ENCODE measurements around the gene SCARB1.
"Not testable (repeated sequence)": the region's sequence is repeated elsewhere in the genome, so short reads cannot be mapped to it uniquely, and the experiment has no call there.

The SCARB1 gene

DNA sequence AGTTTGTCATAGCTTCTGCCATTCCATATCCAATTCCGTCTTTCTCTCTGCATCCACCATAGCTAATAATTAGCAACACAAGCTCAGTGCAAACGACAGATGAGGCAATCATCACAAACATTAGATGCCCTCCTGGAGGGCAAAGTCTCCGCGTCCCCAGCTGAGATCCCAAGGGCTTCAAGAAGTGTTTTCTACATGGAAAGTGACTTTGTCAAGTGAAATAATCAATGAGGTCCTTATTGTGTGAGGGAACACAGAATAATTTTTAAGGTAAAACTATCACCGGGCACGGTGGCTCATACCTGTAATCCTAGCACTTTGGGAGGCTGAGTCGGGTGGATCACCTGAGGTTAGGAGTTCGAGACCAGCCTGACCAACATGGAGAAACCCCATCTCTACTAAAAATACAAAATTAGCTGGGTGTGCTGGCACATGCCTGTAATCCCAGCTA is 36.7 kb upstream of the SCARB1 start:
- H3K4me3 ChIP-seq (ENCODE audit: low read depth in 1 of 2, low read length in 2 of 2); H3K9me3 ChIP-seq (ENCODE audit: control insufficient read depth in 1 of 2, low read length in 2 of 2); H3K36me3 ChIP-seq (ENCODE audit: control insufficient read depth in 1 of 2, insufficient read depth in 2 of 2, low read length in 2 of 2); H3K27me3 ChIP-seq (ENCODE audit: low read depth, low read length); H3K4me1 ChIP-seq (ENCODE audit: control insufficient read depth in 1 of 2, insufficient read depth in 2 of 2, low read length in 2 of 2); H3K27ac ChIP-seq (ENCODE audit: low read length): not testable (repeated sequence)

DNA sequence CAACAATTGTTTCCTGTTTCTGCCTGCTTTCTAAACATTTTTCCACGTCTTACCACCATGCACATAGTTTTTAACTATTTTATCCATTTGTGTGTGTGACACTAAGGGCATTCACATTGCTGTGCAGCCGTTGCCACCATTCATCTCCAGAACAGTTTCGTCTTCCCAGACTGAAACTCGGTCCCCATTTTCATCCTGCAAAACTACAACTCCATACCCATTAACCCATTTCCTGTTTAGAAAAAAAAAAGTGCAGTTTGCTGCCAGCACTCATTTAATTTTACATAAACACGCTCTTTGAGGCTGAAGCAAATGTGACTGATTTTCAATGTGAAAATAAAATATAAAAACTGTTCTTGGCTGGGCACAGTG is 35.2 kb upstream of the SCARB1 start:
- H3K9me3 ChIP-seq (ENCODE audit: control insufficient read depth in 1 of 2, low read length in 2 of 2): no peaks in the 10 kb centered on the region
- H3K4me1 ChIP-seq (ENCODE audit: control insufficient read depth in 1 of 2, insufficient read depth in 2 of 2, low read length in 2 of 2): no peaks in the 10 kb centered on the region
- no peaks in the 10 kb centered on the region for H3K36me3 ChIP-seq (ENCODE audit: control insufficient read depth in 1 of 2, insufficient read depth in 2 of 2, low read length in 2 of 2)
- no peak overlapping the region for H3K27ac ChIP-seq (ENCODE audit: low read length)
- no peak overlapping the region for H3K4me3 ChIP-seq (ENCODE audit: low read depth in 1 of 2, low read length in 2 of 2)
- no peaks in the 10 kb centered on the region for H3K27me3 ChIP-seq (ENCODE audit: low read depth, low read length)

DNA sequence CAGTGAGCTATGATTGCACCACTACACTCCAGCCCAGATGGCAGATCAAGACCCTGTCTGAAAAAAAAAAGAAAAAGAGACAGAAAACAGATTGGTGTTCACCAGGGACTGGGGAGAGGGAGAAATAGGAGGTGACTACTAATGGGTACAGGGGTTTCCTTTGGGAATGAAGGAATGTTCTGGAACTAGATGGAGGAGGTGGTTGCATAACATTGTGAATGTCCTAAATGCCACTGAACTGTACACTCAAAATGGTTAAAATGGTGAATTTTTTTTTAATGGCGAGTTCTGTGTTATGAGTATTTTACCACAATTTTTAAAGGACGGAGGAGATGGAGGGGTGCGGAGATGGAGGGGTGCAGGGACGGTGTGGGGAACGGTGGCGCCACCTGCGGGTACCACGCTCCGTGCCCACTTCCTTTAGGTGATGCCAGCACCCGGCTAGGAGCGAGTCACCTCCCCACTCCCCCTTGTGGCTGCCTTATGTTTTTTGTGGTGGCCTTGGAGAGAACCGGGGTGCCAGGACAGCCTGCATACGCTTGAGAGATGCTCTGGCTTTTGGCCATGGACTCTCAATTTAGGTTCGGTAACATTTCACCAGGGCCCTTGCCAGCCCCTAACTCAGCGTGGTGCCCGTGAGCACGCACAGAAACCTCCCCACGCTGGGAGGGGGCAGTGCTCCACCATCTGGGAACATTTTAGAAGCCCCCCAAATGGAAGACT is 34.7 kb upstream of the SCARB1 start:
- Histone ChIP-seq H3K27ac (ENCODE audit: low read length) (no peak overlapping the region), H3K27me3 (ENCODE audit: low read depth, low read length) (no peaks in the 10 kb centered on the region), H3K4me3 (ENCODE audit: low read depth in 1 of 2, low read length in 2 of 2) (no peak overlapping the region), H3K36me3 (ENCODE audit: control insufficient read depth in 1 of 2, insufficient read depth in 2 of 2, low read length in 2 of 2) (no peaks in the 10 kb centered on the region), H3K9me3 (ENCODE audit: control insufficient read depth in 1 of 2, low read length in 2 of 2) (no peaks in the 10 kb centered on the region), H3K4me1 (ENCODE audit: control insufficient read depth in 1 of 2, insufficient read depth in 2 of 2, low read length in 2 of 2) (no peaks in the 10 kb centered on the region)

DNA sequence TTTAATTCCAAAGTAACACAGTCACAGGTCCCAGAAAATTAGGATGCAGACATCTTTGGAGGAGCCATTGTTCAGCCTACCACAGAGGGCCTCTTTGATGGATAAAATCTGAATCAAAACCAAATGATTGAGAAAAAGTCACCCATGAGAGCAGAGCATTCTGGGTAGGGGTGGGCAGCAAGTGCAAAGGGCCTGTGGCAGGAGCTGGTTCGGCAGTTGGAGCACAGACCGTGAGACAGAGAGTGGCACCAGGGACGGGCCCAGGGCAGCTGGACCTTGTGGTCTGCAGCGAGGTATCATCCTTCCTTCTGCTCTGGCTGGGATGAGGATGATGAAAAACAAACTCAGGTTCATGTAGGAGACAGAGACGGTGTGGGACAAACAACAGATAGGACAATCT is 32.8 kb upstream of the SCARB1 start:
- Histone ChIP-seq H3K4me3 (ENCODE audit: low read depth in 1 of 2, low read length in 2 of 2) (no peak overlapping the region), H3K27me3 (ENCODE audit: low read depth, low read length) (no peaks in the 10 kb centered on the region), H3K9me3 (ENCODE audit: control insufficient read depth in 1 of 2, low read length in 2 of 2) (no peaks in the 10 kb centered on the region), H3K4me1 (ENCODE audit: control insufficient read depth in 1 of 2, insufficient read depth in 2 of 2, low read length in 2 of 2) (no peaks in the 10 kb centered on the region), H3K36me3 (ENCODE audit: control insufficient read depth in 1 of 2, insufficient read depth in 2 of 2, low read length in 2 of 2) (no peaks in the 10 kb centered on the region), H3K27ac (ENCODE audit: low read length) (no peak overlapping the region)

DNA sequence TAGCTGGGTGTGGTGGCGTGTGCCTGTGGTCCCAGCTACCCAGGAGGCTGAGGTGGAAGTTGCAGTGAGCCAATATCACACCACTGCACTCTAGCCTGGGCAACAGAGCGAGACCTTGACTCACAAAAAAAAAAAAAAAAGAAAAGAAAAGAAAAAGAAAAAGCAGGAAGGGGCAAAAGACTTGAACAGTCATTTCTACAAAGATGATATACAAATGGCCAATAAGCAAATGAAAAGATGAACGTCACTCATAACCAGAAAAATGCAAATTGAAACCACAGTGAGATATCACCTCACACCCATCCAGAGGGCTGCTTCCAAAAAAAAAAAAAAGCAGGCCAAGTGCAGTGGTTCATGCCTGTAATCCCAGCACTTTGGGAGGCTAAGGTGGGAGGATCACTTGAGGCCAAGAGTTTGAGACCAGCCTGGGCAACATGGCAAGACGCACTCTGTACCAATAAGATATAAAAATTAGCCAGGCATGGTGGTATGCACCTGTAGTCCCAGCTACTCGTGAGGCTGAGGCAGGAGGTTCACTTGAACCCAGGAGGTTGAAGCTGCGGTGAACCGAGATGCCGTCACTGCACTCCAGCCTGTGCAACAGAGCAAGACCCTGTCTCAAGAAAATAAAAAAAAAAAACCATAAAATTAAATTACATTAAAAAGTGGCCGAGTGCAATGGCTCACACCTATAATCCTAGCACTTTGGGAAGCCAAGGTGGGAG is 30.3 kb upstream of the SCARB1 start:
- H3K4me1 ChIP-seq (ENCODE audit: control insufficient read depth in 1 of 2, insufficient read depth in 2 of 2, low read length in 2 of 2): no peaks in the 10 kb centered on the region
- H3K36me3 ChIP-seq (ENCODE audit: control insufficient read depth in 1 of 2, insufficient read depth in 2 of 2, low read length in 2 of 2): no peaks in the 10 kb centered on the region

DNA sequence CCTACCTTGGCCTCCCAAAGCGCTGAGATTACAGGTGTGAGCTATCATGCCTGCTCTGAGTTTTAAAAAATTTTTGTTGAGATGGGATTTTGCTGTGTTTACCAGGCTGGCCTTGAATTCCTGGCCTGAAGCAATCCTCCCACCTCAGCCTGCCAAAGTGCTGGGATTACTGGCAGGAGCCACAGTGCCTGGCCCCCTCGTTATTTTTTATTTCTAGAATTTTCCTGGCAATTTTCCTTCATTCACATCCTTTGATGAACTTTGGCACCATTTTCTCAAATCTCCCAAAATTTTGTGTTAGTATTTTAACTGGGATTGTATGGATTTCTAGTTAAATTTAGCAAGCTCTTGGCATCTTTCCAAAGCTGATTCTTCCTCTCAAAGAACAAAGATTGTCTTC is 24.6 kb upstream of the SCARB1 start:
- H3K9me3 ChIP-seq (ENCODE audit: control insufficient read depth in 1 of 2, low read length in 2 of 2): no peaks in the 10 kb centered on the region
- H3K4me3 ChIP-seq (ENCODE audit: low read depth in 1 of 2, low read length in 2 of 2): no peak overlapping the region
- no peaks in the 10 kb centered on the region for H3K36me3 ChIP-seq (ENCODE audit: control insufficient read depth in 1 of 2, insufficient read depth in 2 of 2, low read length in 2 of 2)
- peaks cover 0 to 4% of the 10 kb centered on the region in 2 donors for H3K4me1 ChIP-seq (ENCODE audit: control insufficient read depth in 1 of 2, insufficient read depth in 2 of 2, low read length in 2 of 2)
- no peaks in the 10 kb centered on the region for H3K27me3 ChIP-seq (ENCODE audit: low read depth, low read length)
- no peak overlapping the region for H3K27ac ChIP-seq (ENCODE audit: low read length)

More for the DNA sequence above, 30.3 kb upstream of the SCARB1 start:
- Histone ChIP-seq H3K4me3 (ENCODE audit: low read depth in 1 of 2, low read length in 2 of 2) (no peak overlapping the region), H3K27ac (ENCODE audit: low read length) (no peak overlapping the region), H3K9me3 (ENCODE audit: control insufficient read depth in 1 of 2, low read length in 2 of 2) (no peaks in the 10 kb centered on the region), H3K27me3 (ENCODE audit: low read depth, low read length) (no peaks in the 10 kb centered on the region)

DNA sequence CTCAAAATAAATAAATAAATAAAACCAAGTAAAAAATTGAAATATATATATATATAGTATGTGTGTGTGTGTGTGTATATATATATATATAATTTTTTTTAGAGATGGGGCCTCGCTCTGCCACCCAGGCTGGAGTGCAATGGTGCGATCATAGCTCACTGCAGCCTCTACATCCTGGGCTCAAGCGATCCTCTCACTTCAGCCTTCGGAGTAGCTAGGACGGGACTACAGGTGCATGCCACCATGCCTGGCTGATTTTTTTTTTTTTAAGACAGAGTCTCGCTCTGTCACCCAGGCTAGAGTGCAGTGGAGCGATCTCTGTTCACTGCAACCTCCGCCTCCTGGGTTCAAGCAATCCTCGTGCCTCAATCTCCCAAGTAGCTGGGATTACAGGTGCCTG is 24.1 kb upstream of the SCARB1 start:
- H3K27me3 ChIP-seq (ENCODE audit: low read depth, low read length); H3K4me3 ChIP-seq (ENCODE audit: low read depth in 1 of 2, low read length in 2 of 2); H3K9me3 ChIP-seq (ENCODE audit: control insufficient read depth in 1 of 2, low read length in 2 of 2); H3K4me1 ChIP-seq (ENCODE audit: control insufficient read depth in 1 of 2, insufficient read depth in 2 of 2, low read length in 2 of 2); H3K27ac ChIP-seq (ENCODE audit: low read length); H3K36me3 ChIP-seq (ENCODE audit: control insufficient read depth in 1 of 2, insufficient read depth in 2 of 2, low read length in 2 of 2): not testable (repeated sequence)

DNA sequence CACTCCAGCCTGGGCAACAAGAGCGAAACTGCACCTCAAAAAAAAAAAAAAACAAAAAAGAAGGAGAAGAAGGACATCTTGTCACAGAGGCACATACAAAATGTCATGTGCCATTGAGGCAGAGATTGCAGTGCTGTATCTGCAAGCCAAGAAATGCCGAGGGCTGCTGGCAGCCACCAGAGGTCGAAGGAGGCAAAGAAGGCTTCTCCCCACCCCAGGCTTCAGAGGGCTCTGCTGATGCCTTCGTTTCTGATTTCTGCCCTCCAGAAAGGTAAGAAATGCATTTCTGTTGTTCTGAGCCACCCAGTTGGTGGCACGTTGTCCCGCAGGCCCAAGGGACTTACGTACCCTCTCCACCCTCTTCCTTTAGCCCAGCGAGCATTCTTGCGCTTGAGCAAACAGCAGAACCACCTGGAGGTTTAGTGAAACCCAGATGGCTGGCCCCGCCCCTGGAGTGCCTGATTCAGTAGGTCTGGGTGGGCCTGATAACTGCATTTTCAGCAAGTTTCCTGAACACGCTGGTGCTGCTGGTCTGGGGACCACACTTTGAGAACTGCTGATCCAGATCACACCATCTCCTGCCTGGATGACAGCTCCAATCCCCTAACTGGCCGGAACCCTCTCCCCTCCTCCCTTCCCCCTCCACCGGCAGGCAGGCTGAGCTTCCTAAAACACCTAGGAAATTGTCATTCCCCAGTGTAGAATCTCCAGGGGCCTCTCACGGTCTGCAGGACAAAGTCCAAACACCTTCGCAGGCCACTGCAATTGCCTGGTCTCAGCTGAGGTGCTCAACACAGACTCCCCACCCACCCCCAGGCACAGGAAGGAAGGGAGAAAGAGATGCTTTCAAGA is 21.1 kb upstream of the SCARB1 start:
- H3K27ac ChIP-seq (ENCODE audit: low read length): no peak overlapping the region
- no peaks in the 10 kb centered on the region for H3K9me3 ChIP-seq (ENCODE audit: control insufficient read depth in 1 of 2, low read length in 2 of 2)
- no peaks in the 10 kb centered on the region for H3K36me3 ChIP-seq (ENCODE audit: control insufficient read depth in 1 of 2, insufficient read depth in 2 of 2, low read length in 2 of 2)
- H3K4me3 ChIP-seq (ENCODE audit: low read depth in 1 of 2, low read length in 2 of 2): no peak overlapping the region
- no peaks in the 10 kb centered on the region for H3K27me3 ChIP-seq (ENCODE audit: low read depth, low read length)
- H3K4me1 ChIP-seq (ENCODE audit: control insufficient read depth in 1 of 2, insufficient read depth in 2 of 2, low read length in 2 of 2): peaks cover 0 to 4% of the 10 kb centered on the region in 2 donors

DNA sequence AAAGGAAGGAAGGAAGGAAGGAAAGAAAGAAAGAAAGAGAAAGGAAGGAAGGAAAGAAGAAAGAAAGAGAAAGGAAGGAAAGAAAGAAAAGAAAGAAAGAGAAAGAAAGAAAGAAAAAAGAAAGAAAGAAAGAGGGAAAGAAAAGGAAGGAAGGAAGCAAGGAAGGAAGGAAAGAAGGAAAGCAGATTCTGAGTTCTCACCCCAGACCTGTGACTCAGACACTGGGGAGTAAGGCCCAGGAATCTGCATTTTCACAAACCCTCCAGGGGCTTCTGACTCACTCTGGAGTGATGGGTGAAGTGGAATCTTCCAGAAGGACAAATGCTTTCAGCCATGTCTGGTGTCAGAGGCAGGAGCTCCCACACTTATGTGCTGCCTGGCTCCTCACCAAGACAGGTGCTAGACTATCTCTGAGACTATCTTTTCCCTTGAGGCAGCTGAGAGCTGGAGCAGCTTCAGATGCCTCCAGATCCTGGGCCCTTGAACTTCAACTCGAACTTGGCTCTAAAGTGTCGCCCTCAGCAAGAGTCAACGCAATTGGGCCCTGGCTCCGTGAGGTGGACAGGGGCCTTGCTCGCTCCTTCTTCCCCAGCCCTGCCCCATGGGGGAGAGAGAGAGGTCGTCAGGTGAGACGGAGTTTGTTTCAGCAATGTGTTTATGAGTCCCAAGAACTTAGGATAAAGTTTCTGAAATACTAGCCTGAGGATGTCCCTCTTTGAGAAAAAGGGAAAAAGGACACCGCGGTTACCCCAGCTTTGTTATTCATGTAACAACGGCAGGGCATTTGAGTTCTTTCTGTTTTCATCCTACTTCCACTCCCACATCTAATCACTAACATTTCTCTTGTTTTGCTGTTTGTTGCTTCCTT is 19.8 kb upstream of the SCARB1 start:
- Histone ChIP-seq H3K9me3 (ENCODE audit: control insufficient read depth in 1 of 2, low read length in 2 of 2) (no peaks in the 10 kb centered on the region), H3K27ac (ENCODE audit: low read length) (no peak overlapping the region), H3K27me3 (ENCODE audit: low read depth, low read length) (no peaks in the 10 kb centered on the region), H3K4me3 (ENCODE audit: low read depth in 1 of 2, low read length in 2 of 2) (no peak overlapping the region), H3K36me3 (ENCODE audit: control insufficient read depth in 1 of 2, insufficient read depth in 2 of 2, low read length in 2 of 2) (no peaks in the 10 kb centered on the region), H3K4me1 (ENCODE audit: control insufficient read depth in 1 of 2, insufficient read depth in 2 of 2, low read length in 2 of 2) (peaks cover 0 to 4% of the 10 kb centered on the region in 2 donors)

DNA sequence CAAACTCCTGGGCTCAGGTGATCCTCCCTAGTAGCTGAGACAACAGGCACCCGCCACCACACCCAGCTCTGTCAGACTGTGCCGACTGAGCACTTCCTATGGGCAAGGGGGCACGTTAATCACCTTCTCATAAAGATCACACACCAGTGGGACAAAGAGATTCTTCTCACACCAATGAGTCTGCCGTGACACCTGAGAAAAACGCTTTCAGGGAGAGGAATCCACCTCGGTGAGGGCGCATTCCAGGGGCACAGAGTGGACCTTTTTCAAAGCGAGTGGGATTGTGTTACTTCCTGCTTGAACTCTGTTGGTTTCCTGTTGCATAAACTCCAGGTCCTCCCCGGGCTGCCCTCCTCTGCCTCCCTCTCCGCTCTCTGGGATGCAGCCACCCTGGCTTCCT is 17.5 kb upstream of the SCARB1 start:
- Histone ChIP-seq H3K27ac (ENCODE audit: low read length) (no peak overlapping the region), H3K4me3 (ENCODE audit: low read depth in 1 of 2, low read length in 2 of 2) (no peak overlapping the region), H3K9me3 (ENCODE audit: control insufficient read depth in 1 of 2, low read length in 2 of 2) (no peaks in the 10 kb centered on the region), H3K36me3 (ENCODE audit: control insufficient read depth in 1 of 2, insufficient read depth in 2 of 2, low read length in 2 of 2) (no peaks in the 10 kb centered on the region), H3K4me1 (ENCODE audit: control insufficient read depth in 1 of 2, insufficient read depth in 2 of 2, low read length in 2 of 2) (no peaks in the 10 kb centered on the region), H3K27me3 (ENCODE audit: low read depth, low read length) (no peaks in the 10 kb centered on the region)

DNA sequence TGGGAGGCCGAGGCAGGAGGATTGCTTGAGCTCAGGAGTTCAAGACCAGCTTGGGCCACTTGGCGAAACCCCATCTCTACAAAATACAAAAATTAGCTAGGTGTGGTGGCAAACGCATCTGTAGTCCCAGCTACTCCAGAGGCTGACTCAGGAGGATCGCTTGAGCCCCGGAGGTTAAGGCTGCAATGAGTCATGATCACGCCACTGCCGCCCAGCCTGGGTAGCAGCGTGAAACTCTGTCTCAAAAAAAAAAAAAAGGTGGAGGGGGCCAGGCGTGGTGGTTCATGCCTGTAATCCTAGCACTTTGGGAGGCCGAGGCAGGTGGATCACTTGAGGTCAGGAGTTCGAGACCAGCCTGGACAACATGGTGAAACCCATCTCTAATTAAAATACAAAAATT is 16.7 kb upstream of the SCARB1 start:
- not testable (repeated sequence) for H3K4me1 ChIP-seq (ENCODE audit: control insufficient read depth in 1 of 2, insufficient read depth in 2 of 2, low read length in 2 of 2); H3K4me3 ChIP-seq (ENCODE audit: low read depth in 1 of 2, low read length in 2 of 2); H3K36me3 ChIP-seq (ENCODE audit: control insufficient read depth in 1 of 2, insufficient read depth in 2 of 2, low read length in 2 of 2); H3K9me3 ChIP-seq (ENCODE audit: control insufficient read depth in 1 of 2, low read length in 2 of 2); H3K27ac ChIP-seq (ENCODE audit: low read length); H3K27me3 ChIP-seq (ENCODE audit: low read depth, low read length)
